HG02571 (cell line): ENCODE results near the gene ZNF831.

Experiments used
- ATAC-seq: cut with Tn5 transposase; IDR thresholded peaks from one replicate; pipeline ENCODE4 v1.9.1; 2021; ENCODE audit warnings: mild to moderate bottlenecking, moderate library complexity; ENCODE audit not compliant: unreplicated experiment

ZNF831 gene

DNA sequence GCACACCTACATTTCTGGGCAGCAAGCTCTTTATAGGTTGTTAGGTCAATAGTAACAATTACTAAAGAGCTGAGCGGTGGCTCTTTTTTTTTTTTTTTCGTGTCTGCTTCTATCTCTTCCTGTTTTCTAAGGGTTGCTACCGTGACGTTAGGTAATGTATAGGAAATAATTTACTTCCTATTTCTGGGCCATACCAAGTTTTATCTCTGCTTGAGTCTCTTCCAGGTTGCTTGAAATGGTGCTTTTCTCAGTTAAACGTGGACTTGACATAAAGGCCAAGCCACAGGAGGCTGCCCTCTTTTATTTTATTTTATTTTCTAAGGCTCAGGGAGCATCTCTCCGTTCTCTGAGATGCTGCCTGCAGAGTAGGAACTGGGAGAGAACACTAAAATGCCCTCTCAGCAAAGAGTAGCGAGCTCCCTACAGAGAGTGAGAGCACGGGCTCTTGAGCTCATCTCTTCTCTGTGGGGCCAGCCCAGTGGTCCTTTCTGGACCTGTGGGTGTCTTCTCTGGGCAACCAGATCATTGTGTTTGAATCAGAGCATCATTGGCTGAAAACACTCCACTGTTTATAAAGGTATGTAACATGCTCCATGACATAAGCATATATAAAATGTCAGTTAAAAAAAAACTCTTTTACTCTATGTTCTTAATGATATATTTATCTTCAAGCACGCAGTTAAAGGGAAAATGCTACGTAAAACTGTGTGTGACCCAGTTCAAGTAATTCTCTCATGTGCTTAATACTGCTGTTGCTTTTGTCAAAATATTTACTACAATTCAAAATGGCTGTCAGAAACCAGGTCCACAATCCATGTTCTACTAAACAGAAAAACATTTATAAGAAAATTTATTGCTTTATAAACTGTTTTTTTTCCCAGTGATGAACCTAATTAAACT, at the start of gene ZNF831:
Gene ZNF831 (plus strand): TSS at position 191 of the 900 bp plus-strand sequence. CDS start 27,199 bp downstream, outside the sequence.
- ATAC-seq: no peak

DNA sequence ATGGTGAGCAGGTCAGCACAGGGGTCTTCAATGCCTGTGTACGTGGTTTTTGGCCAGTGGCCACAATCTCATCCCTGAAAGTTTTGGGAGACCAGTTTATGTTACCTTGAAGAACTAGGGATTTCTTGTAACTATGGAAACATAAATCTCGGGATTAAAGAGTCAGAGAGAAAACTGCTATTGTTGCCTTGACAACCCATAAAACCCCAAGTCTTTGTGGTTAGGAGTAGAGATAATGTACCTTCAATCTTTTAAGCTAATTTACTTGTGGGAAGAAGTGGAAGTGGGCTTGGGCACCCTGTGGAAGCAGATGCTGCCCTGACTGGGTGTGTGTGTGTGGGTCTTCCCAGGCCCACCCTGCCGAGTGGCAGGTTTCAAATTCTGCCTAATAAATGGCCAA, 46.1 kb upstream of the ZNF831 start:
- no peak for ATAC-seq

DNA sequence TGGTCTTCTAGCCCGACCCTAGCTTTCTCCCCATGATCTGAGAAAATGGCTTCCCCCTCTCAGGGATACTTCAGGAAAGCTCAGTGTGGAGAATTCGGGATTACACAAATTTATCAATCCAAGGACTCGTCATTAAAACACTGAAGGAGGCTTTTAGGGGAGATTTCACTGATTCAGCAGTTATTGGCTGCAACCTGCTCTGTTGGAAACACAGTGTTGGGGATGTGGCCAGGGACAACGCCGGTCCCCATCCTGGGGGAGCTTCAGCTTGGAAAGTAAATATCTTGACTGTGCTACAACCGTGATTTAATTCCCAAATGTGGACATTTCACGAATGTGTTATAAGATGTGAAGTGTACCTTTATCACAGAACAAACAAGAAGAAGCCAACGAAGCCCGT, 44.8 kb upstream of the ZNF831 start:
- no peak for ATAC-seq

DNA sequence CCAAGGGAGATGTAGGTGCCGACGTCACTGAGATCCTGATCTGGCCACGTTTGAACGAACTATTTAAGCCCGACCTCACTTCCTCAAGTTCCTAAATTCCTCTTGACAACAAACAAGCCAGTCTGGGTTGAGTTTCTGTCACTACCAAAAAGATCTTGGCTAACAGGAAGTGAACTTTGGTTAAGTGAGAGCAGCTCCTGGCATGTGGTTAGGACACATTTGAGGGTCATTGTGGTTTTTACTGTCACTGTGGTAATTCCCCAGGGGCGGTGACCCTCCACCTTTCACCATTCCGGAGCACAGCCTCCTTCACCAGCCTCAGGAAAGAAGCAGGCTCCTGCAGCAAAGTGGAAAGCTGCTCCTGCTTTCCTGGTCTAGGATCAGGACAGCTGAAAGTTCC, 43.1 kb upstream of the ZNF831 start:
- no peak for ATAC-seq

DNA sequence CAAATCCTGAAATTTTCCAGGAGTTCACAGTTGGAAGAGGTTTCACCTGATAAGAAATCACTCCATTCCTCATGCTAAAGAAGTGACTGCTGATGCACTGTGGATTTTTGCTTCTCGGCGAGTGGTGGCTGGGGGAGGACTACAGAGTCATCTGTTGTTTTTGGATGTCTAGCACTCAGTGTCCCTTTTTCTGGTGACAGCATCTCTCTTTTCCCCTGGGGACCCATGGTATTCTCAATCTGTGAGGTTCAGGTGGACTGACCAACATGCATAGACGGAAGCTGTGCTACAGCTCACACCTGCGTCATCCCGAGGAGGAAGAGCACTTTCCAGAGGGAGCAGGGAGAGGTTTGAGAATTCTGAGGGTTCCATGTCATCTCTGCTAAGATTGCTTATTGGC, 42.7 kb upstream of the ZNF831 start:
- no peak for ATAC-seq

DNA sequence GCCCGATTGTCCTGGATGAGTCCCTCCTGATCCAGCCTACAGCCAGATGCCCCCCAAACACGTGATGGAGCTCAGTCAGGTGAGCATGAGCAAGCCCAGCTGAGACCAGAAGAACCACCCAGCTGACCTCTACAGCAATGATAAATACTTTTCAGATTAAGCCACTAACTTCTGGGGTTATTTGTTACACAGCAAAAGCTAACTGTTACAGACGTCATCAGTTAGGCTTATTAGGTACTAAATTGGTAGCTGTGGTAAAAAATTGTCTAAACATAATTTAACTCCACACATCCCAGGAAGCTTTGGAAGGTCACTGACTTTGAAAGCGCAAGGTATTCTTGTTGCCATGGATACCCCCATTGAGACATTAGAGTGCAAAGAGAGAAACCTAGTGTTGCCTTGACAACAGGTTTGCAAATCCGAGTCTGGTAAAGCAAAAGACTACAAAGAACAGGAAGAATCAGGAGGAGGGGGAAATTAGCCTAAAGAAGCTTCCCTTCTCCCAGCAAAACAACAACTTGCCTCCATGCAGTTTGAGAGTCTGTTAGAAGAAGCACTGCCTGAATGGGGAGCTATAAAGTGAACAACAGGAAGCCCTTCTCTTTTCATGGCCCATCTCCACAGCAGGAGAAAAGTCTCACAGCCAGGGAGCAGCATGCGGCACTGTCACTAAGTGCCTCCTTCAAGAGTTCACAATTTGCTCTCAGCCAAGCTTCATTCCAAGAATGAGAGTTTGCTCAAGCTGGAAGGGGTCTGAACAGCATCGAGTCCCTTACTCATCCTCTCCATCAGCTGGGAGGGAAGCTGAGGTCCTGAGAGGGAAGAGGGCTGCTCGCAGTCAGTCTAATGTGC, 41.7 kb upstream of the ZNF831 start:
- no peak for ATAC-seq

DNA sequence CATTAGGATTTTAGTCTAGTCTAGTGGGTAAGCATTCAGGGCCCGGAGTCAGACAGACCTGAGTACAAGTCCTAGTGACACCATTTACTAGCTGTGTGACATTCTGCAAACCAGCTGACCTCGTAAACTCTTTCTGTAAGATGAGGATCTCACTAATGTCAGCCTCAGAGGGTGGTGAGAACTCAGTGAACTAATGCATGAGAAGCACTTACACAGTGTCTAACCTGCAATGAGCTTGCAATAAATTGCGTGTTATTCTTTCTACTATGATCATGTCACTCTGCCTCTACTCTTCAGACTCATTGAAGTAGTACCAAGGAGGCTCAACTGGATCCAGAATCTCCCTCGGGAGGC, 41.1 kb upstream of the ZNF831 start:
- ATAC-seq: no peak

DNA sequence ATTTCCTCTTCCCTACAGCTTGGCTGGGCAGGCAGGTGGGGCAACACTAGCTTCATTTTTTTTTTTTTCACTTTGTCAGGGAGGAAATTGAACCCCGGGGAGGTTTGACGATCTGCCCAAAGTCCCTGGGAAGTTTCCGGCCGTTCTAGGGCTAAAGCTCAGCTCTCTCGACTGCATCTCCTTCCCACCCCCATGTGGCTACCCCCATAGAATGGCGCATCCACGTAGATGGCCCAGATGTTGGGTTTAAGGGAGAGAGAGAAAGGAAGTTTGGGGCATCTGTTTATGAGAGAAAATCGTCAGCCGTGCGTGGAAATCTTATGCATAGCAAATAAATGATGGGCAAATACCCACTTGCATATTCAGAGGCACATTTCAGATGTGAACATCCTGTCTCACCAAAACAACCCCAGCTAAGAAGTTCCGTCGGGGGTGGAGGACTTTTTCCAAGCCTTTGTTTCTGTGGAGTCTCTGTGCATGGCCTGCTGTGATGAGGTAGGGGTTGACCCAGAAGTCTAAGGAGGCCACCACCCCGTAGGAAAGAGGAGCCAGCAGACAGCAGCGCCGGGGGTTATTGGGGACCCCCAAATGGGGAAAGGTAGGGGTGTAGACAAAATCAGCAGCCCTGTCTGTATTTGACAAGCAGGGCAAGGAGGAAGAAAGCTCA, 40.5 kb upstream of the ZNF831 start:
- no peak for ATAC-seq

DNA sequence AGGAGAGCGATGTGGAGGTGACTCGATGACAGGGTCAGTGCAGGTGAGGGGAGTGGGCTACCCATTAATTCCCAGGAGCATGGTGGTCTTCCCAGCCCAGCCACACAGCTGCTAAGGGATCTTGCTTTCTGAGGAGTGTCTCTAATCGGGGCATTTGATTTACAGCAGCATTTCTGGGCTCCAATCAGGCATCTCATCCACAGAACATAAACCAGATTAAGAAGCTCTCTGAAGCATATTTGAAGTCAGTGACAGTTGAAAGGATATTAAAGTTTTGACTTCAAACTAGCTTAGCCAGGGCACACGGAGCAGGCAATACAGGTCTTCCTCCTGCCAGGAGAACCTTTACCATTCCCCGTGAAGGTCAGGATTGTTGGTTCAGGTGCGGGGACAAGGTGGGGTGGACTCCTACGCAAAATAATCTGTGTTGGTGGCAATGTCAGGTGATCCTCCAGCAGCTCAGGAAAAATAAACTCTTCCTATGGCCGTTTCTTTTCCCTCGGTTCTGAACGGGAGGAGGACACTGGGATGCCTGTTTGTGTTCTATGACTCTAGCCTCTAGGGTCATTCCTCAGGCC, 39.9 kb upstream of the ZNF831 start:
- ATAC-seq: no peak

DNA sequence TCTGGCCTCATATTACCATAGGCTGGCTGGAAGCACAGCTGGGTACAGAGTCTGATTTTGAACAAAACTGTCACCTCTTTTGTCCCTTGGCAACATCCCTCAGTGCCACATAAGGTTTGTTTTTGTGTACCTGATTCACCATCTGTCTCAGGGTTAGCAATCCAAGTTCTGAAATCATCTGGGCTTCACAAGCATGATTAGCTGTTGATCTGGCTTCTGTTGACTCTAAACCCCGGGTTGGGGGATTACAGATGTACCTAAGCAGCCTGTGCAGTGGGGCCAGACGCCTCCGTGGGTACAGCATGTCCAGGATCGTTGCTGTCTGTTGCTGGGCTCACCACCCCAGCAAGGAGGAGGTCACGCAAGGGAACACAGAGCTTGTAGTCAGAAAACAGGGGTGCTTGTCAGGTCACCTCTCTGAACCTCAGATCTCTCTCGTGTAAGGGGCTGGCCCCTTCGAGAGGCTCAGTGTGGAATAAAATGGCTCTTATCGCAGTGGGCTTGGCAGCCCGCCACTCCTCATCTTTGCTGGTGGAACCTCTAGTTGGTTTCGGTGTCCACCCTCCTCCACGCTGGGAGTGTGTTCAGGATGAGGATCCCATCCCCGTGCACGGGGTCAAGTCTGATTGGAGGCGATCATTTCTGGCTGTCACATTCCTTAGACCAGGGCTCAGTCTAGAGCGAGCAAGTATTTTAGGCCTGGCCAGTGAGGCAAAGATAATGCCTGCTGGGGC, 39.2 kb upstream of the ZNF831 start:
- ATAC-seq: no peak

DNA sequence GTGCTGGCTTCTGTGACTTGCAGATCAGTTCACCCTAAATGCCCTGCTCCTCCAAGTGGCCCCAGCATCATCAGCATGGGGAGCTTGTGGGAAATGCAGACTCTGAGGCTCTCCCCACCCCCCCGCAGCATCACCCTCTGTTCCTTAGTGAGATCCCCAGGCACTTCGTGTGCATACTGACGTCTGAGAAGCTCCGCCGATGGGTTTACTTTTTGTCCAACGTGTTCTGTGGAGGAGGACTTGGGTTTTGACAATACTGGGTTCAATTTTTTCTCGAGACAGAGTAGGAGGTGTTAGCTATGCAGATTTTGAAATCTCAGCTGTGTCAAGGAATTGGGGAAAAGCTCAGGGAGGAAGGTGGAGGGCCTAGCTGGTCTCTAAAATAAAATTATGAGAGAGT, 38.3 kb upstream of the ZNF831 start:
- ATAC-seq: no peak

DNA sequence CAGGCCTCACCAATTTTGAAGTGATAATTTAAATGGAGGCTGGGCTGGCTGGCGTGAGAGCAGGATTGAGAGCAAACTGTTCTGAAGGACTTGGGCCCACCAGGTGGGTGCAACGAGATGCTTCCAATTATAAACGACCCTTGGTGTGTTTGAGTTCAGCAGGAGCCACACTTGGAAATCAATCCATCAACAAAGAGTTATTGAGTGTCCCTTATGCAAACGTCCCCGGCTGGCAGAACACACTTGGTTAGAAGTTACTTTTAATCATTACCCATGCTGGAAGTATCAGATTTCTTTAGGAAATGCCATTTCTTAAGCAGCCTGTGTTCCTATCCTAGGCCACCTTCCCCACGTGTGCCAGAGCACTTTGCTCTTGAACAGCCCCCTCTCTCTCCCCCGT, 37.8 kb upstream of the ZNF831 start:
- ATAC-seq: no peak

DNA sequence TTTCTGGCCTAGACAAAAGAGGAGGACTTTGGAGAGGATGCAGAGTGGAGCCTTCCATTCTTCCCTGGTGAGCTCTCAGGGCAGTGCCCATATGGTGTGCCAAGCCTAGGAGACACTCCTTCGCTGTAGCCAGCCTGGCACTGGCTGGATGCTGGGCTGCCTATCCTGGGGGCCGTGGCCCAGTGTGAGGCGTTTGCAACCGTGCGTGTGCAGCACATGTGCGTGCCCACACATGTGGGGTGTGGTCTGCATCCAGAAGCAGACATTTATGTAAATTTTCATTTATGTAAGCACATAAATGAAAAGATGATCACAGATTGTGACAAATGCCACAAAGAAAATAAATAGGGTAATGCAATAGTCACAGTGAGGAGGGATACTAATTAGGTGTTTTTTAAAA, 35.8 kb upstream of the ZNF831 start:
- no peak for ATAC-seq

DNA sequence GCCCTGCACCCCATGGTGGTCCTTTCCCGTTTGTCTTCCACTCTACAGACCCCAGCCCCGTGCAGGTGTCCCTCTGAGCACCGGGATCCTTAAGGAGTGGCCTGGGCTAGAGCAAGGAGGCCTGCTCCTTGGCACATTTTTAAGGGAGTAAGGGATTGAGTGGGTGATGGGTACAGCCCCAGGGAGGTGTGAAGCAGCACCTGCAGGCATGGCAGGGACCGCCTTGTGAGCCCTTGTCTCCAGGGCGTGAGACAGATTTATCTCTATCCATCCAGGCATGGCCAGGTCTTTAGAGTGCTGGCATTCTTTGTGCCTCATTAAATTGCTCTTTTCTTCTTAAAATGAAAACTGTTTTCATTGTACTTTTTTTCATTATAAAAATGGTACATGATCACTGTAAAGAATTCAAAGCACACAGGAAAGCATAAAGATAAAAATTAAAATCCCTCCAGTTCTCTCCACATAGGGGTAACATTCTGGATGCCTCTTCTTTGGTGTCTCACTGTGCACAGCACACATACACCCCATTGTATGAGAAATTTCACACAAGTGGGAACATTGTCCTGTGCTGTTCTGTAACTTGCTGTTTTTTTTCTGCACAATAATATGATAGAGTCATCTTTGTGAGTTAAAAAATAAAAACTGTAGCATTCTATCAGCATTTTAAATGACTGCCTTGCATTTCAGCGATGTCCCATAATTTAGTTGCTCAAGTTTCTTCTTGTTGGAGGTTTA, 31.9 kb upstream of the ZNF831 start:
- no peak for ATAC-seq

DNA sequence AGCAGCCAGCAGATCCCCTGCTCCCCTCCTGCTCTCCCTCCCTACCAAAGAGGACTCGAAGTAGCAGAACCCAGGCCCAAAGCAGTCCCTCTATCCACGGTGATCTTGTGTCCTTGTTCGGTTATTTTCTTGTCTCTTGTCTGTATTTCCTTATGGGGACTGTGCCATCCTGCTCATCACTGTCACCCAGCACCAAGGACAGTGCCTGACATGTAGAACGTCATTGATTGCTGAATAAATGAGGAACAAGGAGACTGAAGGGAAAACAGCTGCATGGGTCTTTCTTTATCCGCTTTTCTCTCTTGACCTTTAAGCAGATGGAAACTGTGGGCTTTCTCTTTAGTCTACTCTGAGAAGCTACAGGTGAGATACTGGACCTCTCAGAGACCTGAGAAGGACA, 29.4 kb upstream of the ZNF831 start:
- no peak for ATAC-seq

DNA sequence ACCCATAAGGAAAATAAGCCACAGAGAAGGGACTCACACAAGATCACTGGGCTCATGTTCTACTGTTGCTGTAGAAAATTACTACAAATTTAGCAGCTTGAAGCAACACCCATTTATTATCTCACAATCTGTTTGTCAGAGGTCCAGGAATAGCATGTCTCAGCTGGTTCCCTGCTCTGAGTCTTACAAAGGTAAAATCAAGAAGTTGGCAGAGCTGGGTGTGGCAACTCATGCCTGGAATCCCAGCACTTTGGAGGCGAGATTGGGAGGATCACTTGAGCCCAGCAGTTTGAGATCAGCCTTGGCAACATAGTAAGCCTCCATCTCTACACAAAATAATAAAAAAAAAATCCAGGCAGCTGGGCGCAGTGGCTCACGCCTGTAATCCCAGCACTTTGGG, 28.5 kb upstream of the ZNF831 start:
- ATAC-seq: no peak

DNA sequence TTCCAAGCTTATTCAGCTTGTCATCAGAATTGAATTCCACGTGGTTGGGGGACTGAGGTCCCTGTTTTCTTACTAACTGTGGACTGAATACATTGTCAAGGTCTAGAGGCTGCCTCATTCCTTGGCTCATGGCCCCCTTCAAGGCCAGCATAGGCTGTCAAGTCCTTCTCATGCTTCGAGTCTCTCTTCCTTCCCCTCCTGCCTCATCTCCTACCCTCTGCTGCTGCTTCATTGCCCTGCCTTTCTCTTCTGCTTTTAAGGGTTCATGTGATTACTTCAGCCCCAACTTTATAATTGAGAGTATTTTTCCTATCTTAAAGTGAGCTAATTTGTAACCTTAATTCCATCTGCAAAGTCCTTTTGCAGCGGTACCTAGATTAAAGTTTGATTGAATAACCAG, 27.6 kb upstream of the ZNF831 start:
- ATAC-seq: no peak

DNA sequence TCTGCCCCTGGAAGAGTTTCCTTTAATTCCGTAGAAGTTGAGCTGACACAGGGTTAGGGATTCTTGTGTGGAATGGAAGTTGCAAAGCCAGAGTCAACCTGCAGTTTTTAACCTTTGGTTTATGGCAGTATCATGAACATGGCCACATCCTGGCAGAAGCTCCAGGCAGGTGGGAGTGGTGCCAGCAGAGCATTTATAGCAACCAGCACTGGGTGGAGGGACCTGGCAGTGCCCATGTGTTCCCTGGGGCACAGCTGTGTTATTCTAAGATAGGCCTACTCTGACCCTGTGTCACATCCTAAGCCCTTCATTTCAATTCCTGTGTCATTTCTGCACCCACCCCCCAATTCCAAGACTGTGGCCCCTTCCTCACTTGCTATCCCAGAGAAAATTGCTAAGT, 26.1 kb upstream of the ZNF831 start:
- ATAC-seq: no peak

DNA sequence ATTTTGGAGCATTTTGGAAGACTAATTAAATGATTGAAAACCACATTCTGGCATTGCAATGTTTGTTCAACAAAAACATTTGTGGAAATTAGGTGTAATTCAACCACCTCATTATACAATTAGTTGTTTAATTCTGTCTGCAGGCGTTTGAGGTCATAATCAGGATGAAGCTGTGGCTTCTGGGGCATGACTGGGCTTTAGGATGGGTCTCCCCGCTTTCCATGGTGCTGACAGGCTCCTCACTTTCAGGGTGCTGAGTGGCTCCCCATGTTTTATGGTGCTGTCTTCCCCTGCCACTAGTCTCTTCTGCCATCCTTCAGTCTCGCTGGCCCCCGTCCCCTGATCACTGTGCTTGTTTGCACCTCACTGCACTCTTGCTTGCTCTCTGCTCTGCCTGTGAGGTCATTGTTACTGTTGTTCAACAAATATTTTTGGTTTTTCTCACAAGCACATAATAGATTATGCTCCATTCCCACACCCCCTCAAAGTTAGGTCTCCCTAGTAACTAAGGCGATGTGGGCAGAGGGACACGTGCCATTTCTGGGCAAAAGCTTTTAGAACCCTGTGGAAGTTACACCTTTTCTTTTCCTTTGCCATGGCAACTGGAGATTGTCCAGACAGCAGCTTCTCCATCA, 25.4 kb upstream of the ZNF831 start:
- no peak for ATAC-seq
